ENCODE results near the gene PNKD.
A peak's percentile ranks its signal among the peaks of the same experiment; 100 is the strongest.

PNKD gene

DNA sequence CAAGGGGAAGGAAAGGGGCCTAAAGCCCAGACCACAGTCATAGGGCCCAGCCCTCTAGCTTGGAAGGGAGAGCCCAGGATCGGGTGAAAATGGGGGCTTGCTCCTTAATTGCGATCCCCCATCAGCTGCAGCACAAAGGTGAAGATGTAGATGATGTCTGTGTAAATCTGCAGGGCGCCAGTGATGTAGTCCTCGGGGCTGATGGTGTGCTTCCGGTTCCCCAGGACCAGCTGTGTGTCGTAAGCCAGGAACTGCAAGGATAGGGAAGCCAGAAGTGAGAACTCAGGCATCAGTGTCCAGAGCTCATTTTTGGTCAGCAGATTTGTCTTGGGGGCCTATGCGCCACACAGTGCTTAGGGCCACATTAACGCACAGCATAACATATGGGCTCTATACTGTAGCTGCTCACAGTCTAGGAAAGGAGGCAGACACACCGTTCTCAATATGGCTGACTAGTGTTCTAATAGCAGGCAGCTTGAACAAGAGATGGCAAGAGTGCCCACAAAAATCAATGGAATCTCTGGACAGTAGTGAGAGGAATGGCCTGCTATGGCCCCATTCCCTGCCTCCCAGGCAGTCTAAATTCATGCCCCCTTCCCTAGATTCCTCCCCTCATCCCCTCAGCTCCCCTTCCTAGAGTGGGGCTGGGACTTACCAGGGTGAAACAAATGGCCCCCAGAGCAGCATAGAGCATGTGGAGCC is 5.2 kb downstream of the PNKD start:
- no peak for DNase-seq

DNA sequence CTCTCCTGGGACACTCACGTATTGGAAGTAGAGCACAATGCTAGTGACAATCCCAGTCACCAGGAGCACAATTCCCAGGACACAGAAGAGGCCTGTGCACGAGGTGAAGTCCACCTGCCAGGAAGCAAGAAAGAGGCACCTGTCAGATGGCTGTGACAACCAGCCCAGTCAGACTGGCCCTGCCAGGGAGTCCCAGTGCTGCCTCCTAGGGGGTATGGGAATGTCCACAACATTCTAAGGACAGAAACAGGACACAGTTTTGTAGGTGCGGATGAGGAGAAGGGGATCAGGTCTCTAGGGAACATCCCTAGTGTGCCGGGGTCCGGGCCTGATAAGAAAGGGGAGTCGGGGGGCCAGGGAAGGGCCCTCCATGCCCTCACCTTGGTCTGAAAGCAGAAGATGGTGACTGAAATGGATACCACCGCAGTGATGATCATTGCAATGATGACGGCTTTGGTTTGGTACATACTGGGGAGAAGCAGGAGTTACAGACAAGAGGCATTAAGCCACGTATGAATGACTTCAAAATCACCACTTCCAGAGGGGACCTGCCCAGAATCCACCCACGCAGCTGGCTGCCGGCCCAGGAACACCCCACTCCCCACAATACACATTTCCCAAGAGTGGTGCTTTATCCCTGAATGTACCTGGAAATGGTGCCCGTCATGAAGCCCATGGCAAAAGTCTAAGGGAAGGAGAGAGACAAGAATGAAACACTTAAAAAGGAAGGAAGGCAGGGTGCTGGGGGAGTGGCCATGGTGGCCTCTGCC is 6.9 kb downstream of the PNKD start:
- no peak for DNase-seq

DNA sequence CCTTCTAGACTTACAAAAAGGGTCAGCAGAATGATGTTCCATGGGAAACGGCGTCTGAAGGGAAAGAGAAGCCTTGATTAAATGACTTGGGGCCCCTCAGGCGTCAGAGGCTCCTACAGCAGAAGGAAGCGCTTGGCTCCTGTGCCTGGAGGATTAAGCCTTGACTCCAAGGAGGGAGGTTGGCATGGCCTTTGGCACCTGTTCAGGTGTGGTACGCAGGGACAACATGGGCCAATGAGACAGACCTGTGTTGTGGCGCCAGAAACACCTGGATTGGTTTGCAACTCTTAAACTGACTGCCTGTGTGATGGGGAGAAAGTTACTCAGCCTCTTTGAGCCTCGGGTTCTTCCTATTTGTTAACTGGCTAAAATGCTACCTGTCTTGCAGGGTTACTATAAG is 7.6 kb downstream of the PNKD start:
- DNase-seq, result no peak

DNA sequence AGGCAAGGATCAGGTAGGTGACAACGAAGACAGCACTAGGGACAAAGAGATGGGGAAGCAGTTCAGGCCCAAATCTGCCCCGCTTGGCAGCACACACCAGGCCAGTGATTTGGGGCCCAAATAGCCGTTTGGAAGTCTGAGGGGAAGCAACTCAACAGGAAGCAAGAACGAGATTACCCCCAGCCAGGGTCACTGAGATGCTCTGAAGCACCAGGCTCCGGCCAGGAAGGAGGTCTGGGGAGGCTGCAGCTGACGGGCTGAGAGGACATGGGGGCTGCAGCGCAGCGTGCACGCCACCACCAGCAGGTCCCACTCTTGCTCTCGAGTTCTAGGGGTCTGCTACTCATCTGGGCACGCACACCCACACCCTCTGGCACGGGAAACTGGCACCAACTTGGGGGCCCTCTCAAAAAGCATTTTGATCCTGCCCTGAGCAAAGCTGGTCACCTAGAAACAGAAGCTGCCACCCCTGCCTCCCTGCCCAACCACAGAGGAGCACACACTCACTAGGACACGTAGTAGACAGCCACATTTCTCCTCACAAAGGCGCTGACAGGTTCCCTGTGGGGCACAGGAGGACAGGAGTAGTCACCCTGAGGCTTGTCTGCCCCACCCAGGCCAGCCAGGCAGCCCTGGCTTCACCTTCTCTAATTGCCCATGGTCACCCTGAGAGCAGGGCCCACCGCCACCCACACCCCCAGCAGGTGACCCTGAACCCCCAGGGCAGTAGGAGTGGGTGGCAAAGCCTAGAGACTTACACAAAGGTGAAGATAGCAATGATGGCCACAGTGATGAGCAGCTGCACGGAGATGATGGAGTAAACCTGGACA is 8.4 kb downstream of the PNKD start:
- DNase-seq, result no peak

DNA sequence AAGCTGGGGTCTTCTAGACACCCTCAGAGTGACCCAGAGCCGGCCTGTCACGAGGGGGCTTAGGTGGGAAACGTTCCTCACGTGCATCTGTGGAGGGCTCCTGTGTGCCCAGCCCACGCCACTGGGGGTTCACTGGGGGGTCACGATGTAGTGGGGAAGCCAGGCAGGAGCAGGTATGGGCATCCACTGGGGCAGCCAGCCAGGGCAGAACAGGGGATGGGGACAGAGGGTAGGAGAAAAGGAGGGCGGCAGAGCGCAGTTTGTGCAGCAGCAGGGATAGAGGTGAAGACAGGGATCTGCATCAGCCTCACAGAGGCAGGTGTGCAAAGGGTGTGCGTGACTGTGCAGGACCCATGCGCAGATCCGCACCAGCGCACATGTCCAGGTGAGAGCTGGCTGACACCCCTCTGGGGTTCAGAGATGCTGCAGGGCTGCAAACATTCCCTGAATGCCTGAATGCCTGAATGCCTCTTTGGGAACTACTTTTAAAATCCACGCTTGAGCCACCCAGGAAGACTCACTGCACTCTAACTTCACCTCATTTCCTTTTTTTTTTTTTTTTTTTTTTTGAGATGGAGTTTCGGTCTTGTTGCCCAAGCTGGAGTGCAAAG is 10.0 kb downstream of the PNKD start:
- no peak for DNase-seq

DNA sequence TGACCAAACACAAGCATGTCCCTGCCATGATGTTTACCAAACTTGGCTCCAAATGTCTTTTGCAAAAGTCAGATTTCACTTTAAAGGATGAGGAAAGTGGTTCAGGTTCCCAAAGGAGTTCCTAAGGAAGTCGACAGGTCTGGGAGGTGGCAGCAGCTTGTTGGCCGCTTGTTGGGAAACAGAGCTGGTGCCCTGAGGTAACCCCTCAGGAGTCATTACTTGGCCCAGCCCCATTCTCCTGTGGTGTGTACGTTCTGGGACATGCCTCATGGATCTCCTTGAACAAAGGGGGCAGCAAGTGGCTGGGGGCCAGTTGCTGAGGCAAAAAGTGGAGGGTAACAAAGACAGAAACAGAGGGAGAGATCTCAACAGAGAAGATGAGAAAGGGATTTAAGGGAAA is 11.1 kb downstream of the PNKD start:
- no peak for DNase-seq

DNA sequence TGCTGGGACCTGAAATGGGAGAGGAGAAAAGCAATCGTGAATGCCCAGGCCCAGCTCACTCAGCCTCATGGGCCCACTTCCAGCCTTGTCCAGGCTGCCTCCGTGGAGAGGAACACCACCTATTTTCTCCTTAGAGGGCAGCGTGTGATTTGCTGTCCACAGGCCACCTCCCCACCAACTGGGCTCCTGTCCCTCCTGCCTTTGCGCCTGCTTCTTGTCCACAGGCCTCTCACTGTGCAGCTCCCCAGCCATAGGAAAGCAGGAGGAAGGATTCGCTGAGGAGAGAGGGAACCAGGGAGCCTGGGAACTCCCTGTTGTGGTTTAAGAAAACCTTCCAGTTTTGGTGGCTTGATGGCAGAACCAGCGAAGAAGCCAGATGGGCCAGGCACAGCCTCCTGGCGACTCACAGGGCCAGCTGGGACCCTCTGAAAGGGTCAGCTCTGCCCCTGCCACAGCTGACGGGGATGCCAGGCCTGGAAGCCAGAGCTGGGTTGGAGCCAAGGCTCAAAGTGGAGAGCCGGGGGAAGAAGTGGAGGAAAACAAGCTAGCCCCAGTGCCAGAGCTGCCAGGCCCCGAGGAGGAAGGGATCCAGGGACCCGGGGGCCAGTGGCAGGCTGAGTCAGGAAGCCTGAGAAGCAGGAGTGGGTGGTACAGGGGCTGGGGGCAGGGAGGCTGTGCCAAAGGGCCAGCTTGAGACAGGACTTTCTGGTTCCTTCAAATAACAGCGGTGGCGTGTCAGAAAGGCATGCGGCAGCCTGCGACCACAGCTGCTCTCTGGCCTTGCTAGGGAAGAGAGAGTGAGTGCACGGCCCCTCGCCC is 12.1 kb downstream of the PNKD start:
- no peak for DNase-seq

DNA sequence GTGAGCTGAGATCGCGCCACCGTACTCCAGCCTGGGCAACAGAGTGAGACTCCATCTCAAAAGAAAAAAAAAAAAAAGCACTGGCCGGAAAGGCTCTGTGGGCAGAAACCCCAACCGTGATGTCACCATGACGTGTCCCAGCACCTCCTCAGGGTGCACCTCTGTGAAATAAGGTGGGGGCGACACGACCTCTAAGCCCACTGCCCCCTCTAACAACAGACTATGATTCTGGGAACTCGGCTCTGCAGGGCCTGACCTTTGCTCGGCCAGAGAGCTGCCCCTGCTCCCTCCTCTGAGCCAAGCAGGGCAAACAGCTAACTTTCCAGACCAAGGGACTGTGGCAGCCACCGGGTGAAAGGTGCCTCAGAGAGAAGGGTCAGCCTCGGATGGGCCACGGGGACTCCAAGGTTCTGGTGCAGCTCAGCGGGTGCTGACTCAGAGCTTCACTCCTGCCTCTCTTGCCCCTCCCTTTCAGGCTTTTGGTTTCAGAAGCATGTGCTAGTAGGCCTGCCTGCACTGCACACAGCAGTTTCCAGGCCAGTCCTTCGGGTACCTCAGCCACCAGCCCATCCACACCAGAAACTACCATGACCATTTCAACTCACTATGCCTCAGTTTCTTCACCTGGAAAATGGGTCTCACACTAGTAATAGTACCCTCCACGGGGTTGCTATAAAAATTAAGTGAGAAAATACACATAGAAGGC is 13.9 kb downstream of the PNKD start:
- no peak for DNase-seq

DNA sequence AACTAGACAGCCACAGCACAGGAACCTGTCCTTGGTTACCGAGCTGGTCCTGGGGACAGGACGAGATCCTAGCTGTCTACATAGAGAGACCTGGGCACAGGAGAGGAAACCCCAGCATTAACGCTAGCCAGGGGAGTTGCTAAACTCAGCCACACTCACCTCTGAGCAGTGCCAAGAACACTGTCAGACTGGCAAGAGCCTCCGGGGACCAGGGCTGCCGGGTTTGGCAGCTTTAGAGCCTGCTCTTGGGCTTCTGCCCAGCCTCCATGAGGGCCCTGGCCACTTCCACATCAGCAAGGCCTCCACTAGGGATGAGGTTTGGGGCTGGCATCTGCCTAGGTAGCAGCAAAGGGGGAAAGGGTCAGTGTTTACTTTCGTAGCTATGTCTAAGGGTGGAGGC is 15.3 kb downstream of the PNKD start:
- DNase-seq, result no peak

DNA sequence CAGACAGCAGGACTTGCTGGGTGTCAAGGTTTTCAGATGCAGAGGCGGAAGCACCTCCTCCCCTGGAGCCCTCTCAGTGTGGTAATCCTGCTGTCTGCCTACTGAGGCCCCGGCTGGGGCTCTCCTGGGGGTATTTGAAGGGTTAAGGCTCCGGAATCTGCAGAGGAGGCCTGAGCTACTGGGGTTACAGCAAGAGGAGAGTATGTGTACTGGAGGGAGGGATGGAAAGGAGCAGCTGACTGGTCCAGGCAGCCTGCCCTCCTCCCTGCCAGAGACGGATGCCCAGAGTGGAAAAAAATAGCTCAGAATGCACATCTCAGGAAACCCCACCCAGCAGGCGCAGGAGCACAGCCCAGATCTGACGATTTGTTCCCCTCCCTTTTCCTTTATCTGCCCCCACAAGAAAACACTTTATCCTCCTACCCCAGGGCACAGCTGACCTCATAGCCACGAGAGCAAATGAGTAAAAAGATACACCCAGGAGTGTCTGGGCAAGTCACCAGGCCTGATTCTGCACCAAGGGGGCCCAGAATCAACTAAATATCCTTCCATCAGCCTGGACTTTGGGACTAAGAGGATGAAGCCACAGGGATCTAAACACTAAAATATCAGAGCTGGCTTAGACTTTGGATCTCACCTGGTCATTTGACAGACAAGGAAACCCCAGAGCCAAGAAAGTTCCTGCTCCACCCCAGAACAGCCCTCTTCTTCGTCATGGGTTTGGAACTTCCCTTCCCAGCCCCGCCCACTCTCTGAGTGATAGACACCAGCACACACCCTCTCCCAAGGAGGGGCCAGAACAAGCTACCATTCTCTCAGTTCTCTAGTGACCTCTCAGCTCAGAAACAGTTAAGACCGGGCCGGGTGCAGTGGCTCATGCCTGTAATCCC is 16.5 kb downstream of the PNKD start:
- DNase-seq, result peak; percentile 63

DNA sequence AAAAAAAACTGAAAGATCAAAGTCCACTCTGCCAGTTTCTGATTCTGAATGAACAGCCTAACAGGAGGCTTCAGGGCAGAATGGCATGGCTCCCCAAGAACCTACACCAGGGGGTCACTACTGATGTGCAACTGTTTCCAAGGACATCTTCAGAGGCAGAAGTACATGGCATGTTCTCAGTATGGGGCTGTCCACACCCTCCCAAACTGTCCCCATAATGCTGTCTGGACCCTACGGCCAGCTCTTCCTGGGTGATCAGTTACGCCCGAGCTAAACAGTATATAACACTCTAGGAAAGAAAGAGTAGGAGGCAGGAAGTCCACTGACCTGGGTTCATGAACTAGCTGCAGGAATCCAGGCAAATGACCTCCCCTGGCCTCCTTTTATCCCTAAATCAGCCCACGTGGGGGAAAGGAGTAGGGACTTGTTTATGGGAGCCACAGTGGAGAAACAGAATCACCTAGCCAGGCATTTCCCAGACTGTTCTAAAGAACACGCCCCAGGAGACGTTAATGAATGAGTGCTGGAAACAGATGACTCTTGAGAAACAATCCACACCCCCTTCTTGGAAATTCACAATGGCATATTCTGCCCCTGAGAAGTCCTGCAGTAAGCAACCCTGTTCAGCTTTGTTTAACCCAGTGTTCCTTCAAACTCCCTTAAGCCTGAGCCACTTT is 19.5 kb downstream of the PNKD start:
- DNase-seq, result no peak

DNA sequence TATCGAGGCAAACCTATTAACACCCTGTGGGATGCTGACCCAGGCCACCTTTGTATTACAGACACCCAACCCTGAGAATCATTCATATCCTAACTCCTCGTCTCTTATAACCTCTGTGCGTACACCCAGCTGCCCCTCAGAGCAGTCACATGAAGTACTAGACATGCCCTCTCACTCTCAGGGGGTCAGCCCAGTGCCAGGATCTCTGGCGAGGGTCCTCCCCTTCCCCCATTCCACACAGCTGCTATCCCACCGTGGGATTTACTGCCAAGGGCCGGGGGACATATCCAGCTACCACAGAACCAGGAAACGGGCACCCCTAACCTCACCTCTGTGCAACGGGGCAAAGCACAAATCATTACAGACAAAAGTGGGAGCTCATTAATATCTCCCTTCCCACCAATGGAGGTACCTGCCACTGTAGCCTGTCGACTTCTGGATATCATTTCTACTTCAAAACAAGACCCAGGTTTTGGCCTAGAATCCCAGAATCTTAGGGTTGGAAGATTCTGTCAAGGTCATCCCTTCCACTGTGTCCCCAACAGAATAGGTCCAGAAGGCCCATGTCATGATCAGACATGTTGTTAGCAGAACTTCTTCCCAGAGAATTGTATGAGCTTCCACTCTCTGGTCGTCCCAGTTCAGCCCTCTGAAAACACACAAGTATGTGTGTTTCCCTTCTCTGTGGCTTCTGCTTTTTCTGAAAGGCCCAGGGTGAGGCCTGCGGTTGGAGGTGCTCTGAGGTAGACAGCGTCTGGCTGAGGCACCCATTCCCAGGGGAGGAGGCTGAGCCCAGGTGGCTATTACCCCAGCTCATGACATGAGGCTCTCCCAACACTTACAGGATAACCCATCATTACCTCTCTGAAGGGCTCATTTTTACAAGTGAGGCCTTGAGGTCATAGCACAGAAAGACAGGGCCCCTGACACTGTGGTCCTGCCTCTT is 20.3 kb downstream of the PNKD start:
- peak; percentile 57 for DNase-seq

DNA sequence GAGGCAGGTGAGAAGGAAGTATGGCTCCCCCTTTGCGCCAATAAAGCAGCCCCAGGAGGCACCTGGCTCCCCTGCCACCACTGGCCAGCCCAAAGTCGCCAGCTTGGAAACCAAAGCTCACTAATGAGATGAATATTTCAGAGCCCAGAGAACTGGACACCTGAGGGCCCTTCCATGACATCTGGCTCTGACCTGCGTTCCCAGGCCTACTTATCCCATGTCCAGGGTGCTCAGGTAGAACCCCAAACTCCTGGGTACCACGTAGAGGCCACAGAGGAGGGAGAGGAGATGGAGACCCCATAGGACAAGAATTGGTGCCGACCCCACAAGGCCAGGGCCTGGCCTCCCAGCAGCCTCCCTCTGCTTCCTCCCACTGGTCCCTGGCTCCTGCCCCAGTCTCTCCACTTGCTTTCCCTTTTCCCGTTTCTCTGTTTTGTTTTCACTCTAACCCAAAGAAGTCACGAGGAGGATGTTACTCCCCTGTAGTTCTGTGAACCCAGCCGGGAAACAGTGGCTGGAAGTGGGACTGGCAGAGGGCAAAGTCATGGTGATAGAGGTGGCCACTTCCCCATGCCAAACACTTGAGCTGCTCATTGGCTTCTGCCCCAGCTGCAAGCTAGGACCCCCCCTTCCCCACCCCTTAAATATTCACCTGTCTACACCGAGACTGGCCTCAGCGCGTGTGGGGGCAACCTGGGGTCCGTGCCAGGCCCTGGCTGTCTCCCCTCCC is 21.2 kb downstream of the PNKD start:
- peak; percentile 37 for DNase-seq

DNA sequence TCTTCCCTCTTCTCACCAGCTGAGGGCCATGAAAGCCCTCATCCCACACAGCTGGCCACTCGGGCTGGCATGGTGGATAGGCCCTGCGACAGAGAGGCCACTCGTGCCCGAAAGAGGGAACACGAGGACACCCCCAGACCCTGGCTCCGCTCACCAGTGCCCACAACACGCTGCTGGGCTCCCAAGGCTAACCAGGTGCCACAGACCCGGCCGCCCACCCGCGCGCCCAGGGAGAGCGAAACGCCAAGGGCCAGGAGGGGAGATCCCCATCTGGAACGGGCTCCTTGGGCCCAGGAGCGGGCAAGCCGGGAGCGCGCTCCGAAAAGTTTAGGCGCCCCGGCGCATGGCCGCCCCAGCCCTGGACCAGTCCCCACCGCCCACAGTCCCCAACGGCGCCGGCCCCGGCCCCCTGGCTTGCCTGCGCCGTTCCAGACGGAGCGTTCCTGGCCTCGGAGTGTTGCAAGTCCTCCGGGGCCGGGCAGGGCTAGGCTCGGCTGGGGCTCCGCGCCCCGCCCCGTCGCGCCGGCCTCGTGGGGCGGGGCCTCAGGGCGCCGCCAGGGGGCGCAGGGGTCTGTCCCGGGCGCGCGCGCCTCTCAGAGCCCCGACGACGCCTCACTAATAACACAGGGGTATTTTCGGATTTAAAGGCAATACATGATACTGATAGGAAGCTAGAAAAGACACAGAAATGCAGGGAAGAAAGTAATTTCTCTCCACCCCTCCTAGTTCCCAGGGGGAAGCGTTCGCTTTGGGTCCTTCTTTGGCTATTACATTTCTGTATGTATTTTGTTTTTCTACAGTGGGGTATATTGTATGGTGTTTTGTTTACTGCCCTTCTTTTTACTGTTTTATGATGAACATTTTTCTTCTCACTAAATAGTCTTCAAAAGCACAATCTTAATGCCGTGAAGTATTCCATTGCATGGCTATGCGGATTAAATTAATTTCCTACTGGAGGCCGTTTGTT is 22.0 kb downstream of the PNKD start, which contains the start of gene TMBIM1:
Gene TMBIM1 (minus strand): TSS at position 456 of the 967 bp plus-strand sequence. CDS start 10,362 bp downstream, outside the sequence.
- DNase-seq, result peak; percentile 65

DNA sequence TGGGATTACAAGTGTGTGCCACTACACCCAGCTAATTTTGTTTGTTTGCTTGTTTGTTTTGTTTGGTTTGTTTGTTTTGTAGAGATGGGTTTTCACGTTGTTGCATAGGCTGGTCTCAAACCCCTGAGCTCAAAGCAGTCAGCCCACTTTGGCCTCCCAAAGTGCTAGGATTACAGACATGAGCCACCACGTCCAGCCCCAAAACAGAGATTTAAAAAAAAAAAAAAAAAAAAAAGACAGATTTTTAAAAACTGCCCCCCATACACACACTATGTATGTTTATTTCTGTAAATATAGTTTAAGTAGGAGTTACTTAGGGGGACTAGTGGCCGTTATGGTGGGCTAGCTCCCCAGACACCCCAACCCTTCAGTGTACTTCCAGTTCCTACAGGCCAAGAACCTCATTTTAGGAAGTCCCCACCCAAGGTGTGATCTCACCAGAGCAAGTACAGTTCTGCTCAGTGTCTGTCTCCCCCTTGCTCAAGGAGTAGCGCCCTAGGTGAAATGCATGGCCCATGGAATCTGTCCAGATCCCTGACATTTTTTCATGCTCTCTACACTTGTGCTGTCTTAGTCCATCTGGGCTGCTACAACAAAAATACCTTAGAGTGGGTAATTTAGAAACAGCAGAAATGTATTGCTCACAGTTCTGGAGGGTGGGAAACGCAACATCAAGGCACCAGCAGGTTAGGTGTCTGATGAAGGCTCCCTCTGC is 23.6 kb downstream of the PNKD start:
- DNase-seq, result no peak

DNA sequence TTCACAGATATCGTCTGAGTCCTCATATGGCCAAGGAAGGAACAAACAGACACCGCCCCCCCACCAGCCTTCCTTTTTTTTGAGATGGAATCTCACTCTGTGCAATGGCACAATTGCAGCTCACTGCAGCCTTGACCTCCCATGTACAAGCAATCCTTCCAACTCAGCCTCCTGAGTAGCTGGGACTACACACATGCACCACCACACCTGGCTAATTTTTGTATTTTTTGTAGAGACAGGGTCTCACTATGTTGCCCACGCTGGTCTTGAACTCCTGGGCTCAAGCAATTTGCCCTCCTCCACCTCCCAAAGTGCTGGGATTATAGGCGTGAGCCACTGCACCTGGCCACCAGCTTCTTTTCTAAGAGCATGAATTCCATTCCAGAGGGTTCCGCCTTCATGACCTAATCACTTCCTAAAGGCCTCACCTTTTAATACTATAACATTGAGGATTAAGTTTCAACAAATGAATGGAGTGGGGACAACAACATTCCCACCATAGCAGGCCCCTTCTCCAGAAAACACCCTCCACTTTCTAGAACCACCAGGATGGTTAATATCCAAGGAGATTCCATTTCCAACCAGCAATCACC is 24.2 kb downstream of the PNKD start:
- no peak for DNase-seq

All from GDM1 (cell line).